Measurements from ENCODE around the gene NARS2. TPM values are rescaled to one million over a fixed set of nuclear protein-coding genes. Genes with fewer than 3 reads are reported as not detected.

NARS2 gene
- total and polyA plus RNA-seq, 8 donors, result 5.1 to 15.0 (median 7.9) TPM

DNA sequence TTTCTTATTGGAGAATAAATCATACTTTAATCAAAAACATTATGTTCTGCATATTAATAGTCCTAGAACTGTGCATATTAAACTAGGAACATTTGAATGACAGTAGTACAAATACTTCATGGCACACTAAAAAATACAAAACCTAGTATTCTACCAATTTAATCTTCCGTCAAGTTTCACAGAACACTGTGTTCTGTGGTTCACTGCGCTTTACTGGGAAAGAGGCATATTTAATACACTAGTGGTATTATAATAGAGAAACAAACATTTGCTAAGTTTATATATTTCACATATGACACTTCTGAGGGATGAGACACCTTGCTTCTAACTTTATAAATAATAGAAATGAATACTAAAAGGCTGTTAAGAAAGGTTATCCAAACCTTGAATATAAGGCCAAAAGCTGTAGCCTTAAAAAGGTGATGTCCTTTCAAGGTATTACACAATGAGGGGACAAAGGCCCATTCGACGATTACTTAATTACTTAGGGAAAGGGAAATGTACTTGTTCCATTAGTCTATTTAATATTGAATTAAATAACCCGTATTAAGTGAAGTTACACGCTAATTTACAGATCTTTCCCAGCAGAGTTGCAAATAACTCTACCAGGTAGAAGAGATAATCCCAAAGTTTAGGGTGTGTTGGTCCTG, 48.0 kb downstream of the NARS2 start:
- H3K9me3 ChIP-seq, result no peaks in the 10 kb centered on the region
- H3K27me3 ChIP-seq, result no peaks in the 10 kb centered on the region
- no peak overlapping the region for H3K4me3 ChIP-seq
- ATAC-seq (no peak), FAIRE-seq (no peak), DNase-seq (no peak)
- intact Hi-C loops (cut with DNase I), result no loop called here
- no peak overlapping the region for H3K27ac ChIP-seq
- H3K36me3 ChIP-seq, result no peaks in the 10 kb centered on the region
- 70 to 71% methylated on average over 6 of the region's 6 CpGs for WGBS, 2 donors
- H3K4me1 ChIP-seq, result no peaks in the 10 kb centered on the region
- TF ChIP-seq, protein P1, sequence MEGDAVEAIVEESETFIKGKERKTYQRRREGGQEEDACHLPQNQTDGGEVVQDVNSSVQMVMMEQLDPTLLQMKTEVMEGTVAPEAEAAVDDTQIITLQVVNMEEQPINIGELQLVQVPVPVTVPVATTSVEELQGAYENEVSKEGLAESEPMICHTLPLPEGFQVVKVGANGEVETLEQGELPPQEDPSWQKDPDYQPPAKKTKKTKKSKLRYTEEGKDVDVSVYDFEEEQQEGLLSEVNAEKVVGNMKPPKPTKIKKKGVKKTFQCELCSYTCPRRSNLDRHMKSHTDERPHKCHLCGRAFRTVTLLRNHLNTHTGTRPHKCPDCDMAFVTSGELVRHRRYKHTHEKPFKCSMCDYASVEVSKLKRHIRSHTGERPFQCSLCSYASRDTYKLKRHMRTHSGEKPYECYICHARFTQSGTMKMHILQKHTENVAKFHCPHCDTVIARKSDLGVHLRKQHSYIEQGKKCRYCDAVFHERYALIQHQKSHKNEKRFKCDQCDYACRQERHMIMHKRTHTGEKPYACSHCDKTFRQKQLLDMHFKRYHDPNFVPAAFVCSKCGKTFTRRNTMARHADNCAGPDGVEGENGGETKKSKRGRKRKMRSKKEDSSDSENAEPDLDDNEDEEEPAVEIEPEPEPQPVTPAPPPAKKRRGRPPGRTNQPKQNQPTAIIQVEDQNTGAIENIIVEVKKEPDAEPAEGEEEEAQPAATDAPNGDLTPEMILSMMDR (IDR thresholded peaks at IDR 0.05), result no peak

DNA sequence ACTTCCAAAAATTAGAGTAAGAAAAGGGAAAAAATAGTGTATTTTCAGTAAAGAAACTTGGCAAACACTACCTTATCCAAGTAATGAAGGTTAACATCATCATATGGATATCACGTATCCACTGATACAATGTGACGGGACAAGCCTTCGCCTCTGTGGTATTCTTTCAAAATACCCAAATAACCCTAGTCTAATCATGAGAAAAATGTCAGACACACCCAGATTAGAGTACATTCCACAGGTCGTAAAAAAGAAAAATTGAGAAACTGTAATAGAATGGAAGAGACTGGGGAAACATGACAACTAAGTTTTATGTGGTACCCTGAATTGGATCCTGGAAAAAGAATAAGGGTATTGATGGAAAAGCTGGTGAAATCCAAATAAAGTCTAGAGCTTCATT, 48.9 kb downstream of the NARS2 start:
- Histone ChIP-seq H3K4me1 (no peaks in the 10 kb centered on the region), H3K27me3 (no peaks in the 10 kb centered on the region), H3K36me3 (no peaks in the 10 kb centered on the region), H3K27ac (no peak overlapping the region), H3K9me3 (no peaks in the 10 kb centered on the region), H3K4me3 (no peak overlapping the region)
- DNase-seq (no peak), FAIRE-seq (no peak), ATAC-seq (no peak)
- intact Hi-C loops (cut with DNase I), result no loop called here
- TF ChIP-seq, protein P1 (IDR thresholded peaks at IDR 0.05), result no peak
- 94 to 95% methylated on average over 4 of the region's 4 CpGs for WGBS, 2 donors

DNA sequence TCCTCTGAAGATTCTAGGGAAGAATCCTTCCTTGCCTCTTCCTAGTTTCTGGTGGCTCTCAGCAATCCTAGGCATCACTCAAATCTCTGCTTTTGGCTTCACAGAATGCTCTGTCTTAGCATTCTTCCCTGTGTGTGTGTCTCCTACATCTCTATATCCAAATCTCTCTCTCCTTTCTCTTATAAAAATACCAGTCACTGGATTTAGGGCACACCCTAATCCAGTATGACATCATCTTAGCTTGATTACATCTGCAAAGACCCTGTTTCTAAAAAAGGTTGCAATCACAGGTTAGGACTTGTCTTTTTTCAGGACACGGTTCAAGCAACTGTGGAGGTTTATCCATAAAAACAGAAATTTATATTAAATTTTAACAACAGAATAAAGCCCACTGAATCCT, 54.4 kb downstream of the NARS2 start:
- Histone ChIP-seq H3K9me3 (no peaks in the 10 kb centered on the region), H3K36me3 (no peaks in the 10 kb centered on the region), H3K27me3 (no peaks in the 10 kb centered on the region), H3K27ac (no peak overlapping the region), H3K4me1 (no peaks in the 10 kb centered on the region), H3K4me3 (no peak overlapping the region)
- ATAC-seq (no peak), FAIRE-seq (no peak), DNase-seq (no peak)
- WGBS, 2 donors, result 97 to 100% methylated on average over 1 of the region's 1 CpG
- intact Hi-C loops (cut with DNase I), result no loop called here
- TF ChIP-seq, protein P1 (IDR thresholded peaks at IDR 0.05), result no peak

DNA sequence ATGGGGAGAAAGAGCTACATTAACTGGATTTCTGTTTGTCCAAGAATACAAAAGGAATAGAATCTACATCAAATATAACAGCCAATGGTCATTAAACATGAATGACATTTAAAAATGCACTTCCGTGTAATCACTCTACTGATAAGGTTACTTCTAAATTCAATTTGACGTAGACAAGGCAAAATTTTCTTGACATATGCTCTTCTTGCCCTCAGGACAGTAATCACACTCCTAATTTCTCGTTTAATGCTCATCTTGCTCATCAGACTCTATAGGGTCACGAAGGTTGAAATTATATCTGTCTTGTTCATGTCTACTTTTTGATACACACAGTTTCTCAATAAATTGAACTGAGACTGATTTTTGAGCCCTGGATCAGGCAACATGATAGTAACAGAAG, 58.4 kb downstream of the NARS2 start:
- no peak overlapping the region for H3K27ac ChIP-seq
- WGBS, 2 donors, result 80 to 81% methylated on average over 4 of the region's 4 CpGs
- intact Hi-C loops (cut with DNase I), result no loop called here

More for the DNA sequence above, 58.4 kb downstream of the NARS2 start:
- H3K4me3 ChIP-seq, result no peak overlapping the region
- no peaks in the 10 kb centered on the region for H3K4me1 ChIP-seq
- ATAC-seq, result no peak
- no peak for DNase-seq
- H3K27me3 ChIP-seq, result no peaks in the 10 kb centered on the region
- FAIRE-seq, result no peak
- TF ChIP-seq, protein P1 (IDR thresholded peaks at IDR 0.05), result no peak
- H3K36me3 ChIP-seq, result no peaks in the 10 kb centered on the region
- no peaks in the 10 kb centered on the region for H3K9me3 ChIP-seq
